Keratinocyte (primary cell): Measurements from ENCODE around the gene CASZ1. TPM values are rescaled to one million over a fixed set of nuclear protein-coding genes. Genes with fewer than 3 reads are reported as not detected.

Experiments
- DNase-seq: peaks from one replicate; pipeline ENCODE4 v3.0.0-alpha.2; 2011; ENCODE audit warnings: low read depth, missing footprints, low spot score
- FAIRE-seq: peaks from 2 replicates; lab custom pipeline; 2011; peaks lifted over from hg19 to GRCh38; lab: Jason Lieb, UNC
- H2AFZ ChIP-seq: 2 replicates; pipeline ENCODE4 v1.6.0; 2012; ENCODE audit warnings: low read length, control low read depth, inconsistent platforms; ENCODE audit not compliant: control insufficient read depth
- H3K27ac ChIP-seq: 2 replicates; pipeline ENCODE4 v1.5.1; 2011; ENCODE audit warnings: low read length; ENCODE audit not compliant: control insufficient read depth, insufficient read depth
- H3K27me3 ChIP-seq: 3 replicates; pipeline ENCODE4 v1.6.0; 2011; ENCODE audit warnings: low read length; ENCODE audit not compliant: control insufficient read depth, insufficient read depth; ENCODE audit errors: extremely low read depth
- H3K36me3 ChIP-seq, 2 experiments: 2 replicates in 1 of 2; 3 replicates in 1 of 2; pipeline ENCODE4 v1.5.1; 2011; ENCODE audit warnings: low read length in 2 of 2, mild to moderate bottlenecking in 1 of 2; ENCODE audit not compliant: control insufficient read depth in 2 of 2, insufficient read depth in 2 of 2; ENCODE audit errors: extremely low read depth in 1 of 2
- H3K4me1 ChIP-seq: 3 replicates; pipeline ENCODE4 v1.5.1; 2011; ENCODE audit warnings: low read length; ENCODE audit not compliant: control insufficient read depth, insufficient read depth; ENCODE audit errors: extremely low read depth
- H3K4me2 ChIP-seq: 3 replicates; pipeline ENCODE4 v1.6.0; 2011; ENCODE audit warnings: low read depth, low read length; ENCODE audit not compliant: control insufficient read depth, insufficient read depth; ENCODE audit errors: extremely low read depth
- H3K4me3 ChIP-seq, 3 experiments: fragments of 200-600 bp in 1 of 3; sonication (generic) in 1 of 3; 2 replicates in 2 of 3; 3 replicates in 1 of 3; pipeline ENCODE4 v1.5.1; 2011 to 2016; ENCODE audit warnings: low read length in 3 of 3, mild to moderate bottlenecking in 3 of 3, control low read depth in 2 of 3, inconsistent platforms in 1 of 3, low read depth in 1 of 3, mixed read lengths in 1 of 3, mixed run types in 1 of 3, moderate library complexity in 1 of 3; ENCODE audit not compliant: control insufficient read depth in 2 of 3, insufficient read depth in 2 of 3; ENCODE audit errors: extremely low read depth in 1 of 3
- H3K79me2 ChIP-seq: 2 replicates; pipeline ENCODE4 v1.6.0; 2012; ENCODE audit warnings: low read length; ENCODE audit not compliant: control insufficient read depth, insufficient read depth
- H3K9ac ChIP-seq: 3 replicates; pipeline ENCODE4 v1.6.0; 2011; ENCODE audit warnings: low read length; ENCODE audit not compliant: control insufficient read depth, insufficient read depth; ENCODE audit errors: extremely low read depth
- H3K9me1 ChIP-seq: 3 replicates; pipeline ENCODE4 v1.6.0; 2011; ENCODE audit warnings: low read length; ENCODE audit not compliant: control insufficient read depth, insufficient read depth; ENCODE audit errors: extremely low read depth
- H3K9me3 ChIP-seq: 2 replicates; pipeline ENCODE4 v1.5.1; 2012; ENCODE audit warnings: low read depth, low read length; ENCODE audit not compliant: control insufficient read depth
- H4K20me1 ChIP-seq: 3 replicates; pipeline ENCODE4 v1.6.0; 2011; ENCODE audit warnings: low read length; ENCODE audit not compliant: control insufficient read depth, insufficient read depth; ENCODE audit errors: extremely low read depth
- CTCF ChIP-seq, 3 experiments: IDR thresholded peaks in 1 of 3; conservative IDR thresholded peaks in 1 of 3; optimal IDR thresholded peaks in 1 of 3; 2 replicates in 2 of 3; 3 replicates in 1 of 3; pipeline versions ENCODE3 to v1.5.1; 2011; ENCODE audit warnings: low read length in 3 of 3, mild to moderate bottlenecking in 3 of 3, moderate library complexity in 2 of 3, control low read depth in 1 of 3, inconsistent platforms in 1 of 3; ENCODE audit not compliant: insufficient read depth in 2 of 3; ENCODE audit errors: extremely low read depth in 1 of 3
- EZH2 ChIP-seq: IDR thresholded peaks from one replicate; pipeline ENCODE4 v1.6.1; 2012; ENCODE audit warnings: inconsistent platforms, mild to moderate bottlenecking, low read length, moderate library complexity
- dilution Hi-C: fragments of 300-500 bp; cut with MboI; formaldehyde crosslinking; loops from one replicate; pipeline ENCODE4 v1.7.0; 2020; ENCODE audit warnings: low sequenced_read_pairs; ENCODE audit not compliant: extremely low pct_ligation_motif_present
- polyA plus RNA-seq, 5 experiments: library from polyadenylated mRNA; depleted of rRNA in 3 of 5; stranded (reverse) in 3 of 5; stranded (forward) in 1 of 5; unstranded in 1 of 5; fragments of >200 nt; gene quantifications; 1 replicate in 1 of 5; 2 replicates in 3 of 5; 3 replicates in 1 of 5; pipeline versions ENCODE4 v1.2.1 to v1.2.3, GENCODE V29; 2011 to 2012; ENCODE audit warnings: missing spikeins in 2 of 5, low read depth in 1 of 5, low replicate concordance in 1 of 5

Gene CASZ1
- polyA plus RNA-seq, 1 donor (not counting 4 experiments of a cell fraction or from before 2014, with no cell fraction given): 2.8 TPM

DNA sequence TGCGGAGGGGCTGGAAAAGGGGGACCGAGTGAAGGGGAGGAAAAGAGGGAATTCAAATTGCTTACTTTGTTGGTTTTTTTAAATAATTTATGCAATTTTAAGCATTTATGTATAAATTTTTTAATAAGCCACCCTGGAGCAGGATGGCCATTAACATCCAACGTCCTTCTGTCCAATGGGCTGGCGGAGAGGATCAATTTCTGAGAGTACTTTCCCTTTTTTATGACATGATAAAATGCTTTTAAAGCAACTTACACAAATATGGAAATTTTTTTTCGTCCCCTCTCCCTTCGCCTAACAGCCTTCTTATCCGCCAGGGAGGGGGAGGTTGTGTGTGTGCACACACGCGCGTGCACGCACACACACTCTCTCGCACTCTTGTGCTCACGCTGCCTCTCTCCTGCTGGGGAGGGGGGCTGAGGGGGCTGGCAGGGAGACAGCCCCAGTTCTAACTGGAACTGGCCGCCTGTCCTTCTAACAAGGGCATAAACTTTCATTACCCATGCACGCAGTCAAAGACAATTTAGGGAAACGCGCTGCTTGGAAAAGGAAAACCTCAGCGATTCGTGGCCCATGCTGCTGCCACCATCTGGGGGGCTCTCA lies 123.2 kb downstream of the CASZ1 start:
- TF ChIP-seq EZH2 (no peak), CTCF (optimal IDR thresholded peaks at IDR 0.05 in 1 of 3, IDR thresholded peaks at IDR 0.05 in 1 of 3, conservative IDR thresholded peaks at IDR 0.05 in 1 of 3; ENCODE audit: extremely low read depth in 1 of 3, insufficient read depth in 2 of 3, low read length in 3 of 3) (no peak)
- Histone ChIP-seq H3K9me1 (no peaks in the 10 kb centered on the region), H3K79me2 (no peaks in the 10 kb centered on the region), H2AFZ (no peak overlapping the region), H3K36me3 (peaks cover 0 to 1% of the 10 kb centered on the region in 2 experiments), H3K27ac (no peak overlapping the region), H3K4me1 (no peaks in the 10 kb centered on the region), H3K4me2 (no peak overlapping the region), H3K9ac (no peak overlapping the region), H3K27me3 (no peaks in the 10 kb centered on the region), H4K20me1 (no peaks in the 10 kb centered on the region), H3K9me3 (no peaks in the 10 kb centered on the region), H3K4me3 (no peak overlapping the region)
- dilution Hi-C loops: no loop called here
- DNase-seq: no peak
- no peak for FAIRE-seq

DNA sequence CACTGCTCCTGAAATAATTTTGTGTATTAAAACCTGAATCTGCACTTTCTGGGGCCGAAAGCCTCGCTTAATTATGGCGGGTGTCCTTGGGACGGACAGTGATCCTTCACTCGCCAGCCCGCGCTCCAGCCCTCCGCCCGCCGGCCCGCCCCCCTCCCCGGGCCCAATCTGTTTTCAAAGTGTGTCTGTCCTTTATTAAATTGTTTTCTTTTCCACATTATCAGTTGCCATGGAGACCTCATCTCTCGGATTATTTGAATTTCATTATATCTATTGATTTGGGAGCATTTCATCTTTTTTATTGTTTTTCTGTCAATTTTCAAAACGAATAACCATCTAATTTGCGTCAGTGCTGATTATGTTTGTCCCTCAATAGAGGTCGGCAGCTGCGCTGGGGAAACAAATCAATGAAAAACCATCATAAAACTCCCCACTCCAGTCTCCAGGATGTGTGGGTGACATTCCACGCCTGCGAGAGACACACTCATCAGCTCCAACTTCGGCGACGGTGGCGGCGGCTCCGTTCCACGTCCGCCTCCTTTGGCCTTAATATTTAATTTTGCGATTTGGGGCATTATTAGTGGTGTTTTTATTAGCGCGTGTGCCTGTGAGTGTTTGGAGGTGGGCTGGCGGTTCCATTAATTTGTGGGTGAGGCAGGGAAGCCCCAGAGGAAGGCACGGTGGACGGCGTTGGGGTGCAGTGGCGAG lies 123.9 kb downstream of the CASZ1 start:
- H3K4me1 ChIP-seq: no peaks in the 10 kb centered on the region
- no peak overlapping the region for H3K9ac ChIP-seq
- no peak overlapping the region for H2AFZ ChIP-seq
- H3K4me3 ChIP-seq: no peak overlapping the region
- TF ChIP-seq CTCF (optimal IDR thresholded peaks at IDR 0.05 in 1 of 3, IDR thresholded peaks at IDR 0.05 in 1 of 3, conservative IDR thresholded peaks at IDR 0.05 in 1 of 3; ENCODE audit: extremely low read depth in 1 of 3, insufficient read depth in 2 of 3, low read length in 3 of 3) (no peak), EZH2 (no peak)
- no peak for FAIRE-seq
- H3K9me1 ChIP-seq: no peaks in the 10 kb centered on the region
- no peak overlapping the region for H3K4me2 ChIP-seq
- no peaks in the 10 kb centered on the region for H3K9me3 ChIP-seq
- no peak overlapping the region for H3K27ac ChIP-seq
- DNase-seq: no peak
- dilution Hi-C loops: no loop called here
- no peaks in the 10 kb centered on the region for H3K27me3 ChIP-seq
- H3K36me3 ChIP-seq: peaks cover 0 to 1% of the 10 kb centered on the region in 2 experiments
- H3K79me2 ChIP-seq: no peaks in the 10 kb centered on the region
- no peaks in the 10 kb centered on the region for H4K20me1 ChIP-seq
